HG02852 (cell line): ENCODE results near the gene PREP.
A peak's percentile ranks its signal among the peaks of the same experiment; 100 is the strongest.

Source experiments
- ATAC-seq: cut with Tn5 transposase; IDR thresholded peaks from one replicate; pipeline ENCODE4 v1.9.1; 2021; ENCODE audit warnings: mild to moderate bottlenecking, moderate library complexity; ENCODE audit not compliant: unreplicated experiment

PREP gene

GRCh38 chr6:105398859-105399258, 4.0 kb downstream of the PREP start:
- no peak for ATAC-seq

- no peak for ATAC-seq
Measured at GRCh38 chr6:105397987-105398386, 4.9 kb downstream of the PREP start.

- ATAC-seq, result no peak
Measured at GRCh38 chr6:105391705-105392104, 11.2 kb downstream of the PREP start.

GRCh38 chr6:105389543-105389942, 13.3 kb downstream of the PREP start:
- ATAC-seq, result no peak

GRCh38 chr6:105388392-105388791, 14.5 kb downstream of the PREP start:
- ATAC-seq, result no peak

GRCh38 chr6:105384004-105384403, 18.9 kb downstream of the PREP start:
- no peak for ATAC-seq

- ATAC-seq, result no peak
Measured at GRCh38 chr6:105382958-105383357, 19.9 kb downstream of the PREP start.

GRCh38 chr6:105382496-105382895, 20.4 kb downstream of the PREP start:
- ATAC-seq, result no peak

GRCh38 chr6:105380634-105381033, 22.2 kb downstream of the PREP start:
- ATAC-seq, result no peak

GRCh38 chr6:105375797-105376196, 27.1 kb downstream of the PREP start:
- ATAC-seq, result no peak

- no peak for ATAC-seq
Measured at GRCh38 chr6:105374010-105374420, 28.9 kb downstream of the PREP start.

- no peak for ATAC-seq
Measured at GRCh38 chr6:105373481-105373880, 29.4 kb downstream of the PREP start.

- ATAC-seq, result no peak
Measured at GRCh38 chr6:105372849-105373182, 30.1 kb downstream of the PREP start.

- no peak for ATAC-seq
Measured at GRCh38 chr6:105372142-105372848, 30.6 kb downstream of the PREP start.

- ATAC-seq, result no peak
Measured at GRCh38 chr6:105370351-105370750, 32.5 kb downstream of the PREP start.

- ATAC-seq, result no peak
Measured at GRCh38 chr6:105369145-105369544, 33.7 kb downstream of the PREP start.

- no peak for ATAC-seq
Measured at GRCh38 chr6:105364243-105364642, 38.6 kb downstream of the PREP start.

GRCh38 chr6:105363100-105363754, 39.7 kb downstream of the PREP start:
- ATAC-seq, result no peak

- peak; percentile 70 for ATAC-seq
Measured at GRCh38 chr6:105359419-105360370, 43.2 kb downstream of the PREP start.

GRCh38 chr6:105357165-105357564, 45.7 kb downstream of the PREP start:
- ATAC-seq, result no peak

- no peak for ATAC-seq
Measured at GRCh38 chr6:105352037-105352617, 50.8 kb downstream of the PREP start.
